Gastrocnemius medialis (tissue), 4 donors: ENCODE results near the gene IRF7. TPM values are rescaled to one million over a fixed set of nuclear protein-coding genes. Genes with fewer than 3 reads are reported as not detected.
A peak's percentile ranks its signal among the peaks of the same experiment; 100 is the strongest.
"Not testable (repeated sequence)": the region's sequence is repeated elsewhere in the genome, so short reads cannot be mapped to it uniquely, and the experiment has no call there.

ENCODE experiments used
- ATAC-seq, 2 donors: fragments of 150-250 bp; one replicate each; pipeline ENCODE4 v1.9.1; 2016
- DNase-seq, 2 donors: peaks; one replicate each; pipeline ENCODE4 v3.0.0-alpha.2; 2019
- H3K27ac ChIP-seq, 4 donors: fragments of 200-600 bp; sonication (generic); 1 replicate in 1 of 4; 2 replicates in 3 of 4; pipeline ENCODE4 v1.5.1; 2016 to 2018; ENCODE audit warnings: mild to moderate bottlenecking in 2 of 4, moderate library complexity in 1 of 4
- H3K27me3 ChIP-seq, 3 donors: fragments of 200-600 bp; sonication (generic) in 2 of 3; 1 replicate in 1 of 3; 2 replicates in 2 of 3; pipeline versions ENCODE4 v1.5.1 to v1.6.0; 2016 to 2019; ENCODE audit warnings: mild to moderate bottlenecking in 1 of 3, moderate library complexity in 1 of 3
- H3K36me3 ChIP-seq, 2 donors: fragments of 200-600 bp; sonication (generic) in 1 of 2; one replicate each; pipeline ENCODE4 v1.5.1; 2017 to 2018
- H3K4me1 ChIP-seq, 2 donors: fragments of 200-600 bp; sonication (generic) in 1 of 2; one replicate each; pipeline ENCODE4 v1.5.1; 2016 to 2017; ENCODE audit warnings: mild to moderate bottlenecking in 2 of 2
- H3K4me3 ChIP-seq, 4 donors: fragments of 200-600 bp; sonication (generic) in 3 of 4; 1 replicate in 1 of 4; 2 replicates in 3 of 4; pipeline ENCODE4 v1.5.1; 2016 to 2019; ENCODE audit warnings: mild to moderate bottlenecking in 2 of 4
- H3K9me3 ChIP-seq, 3 donors: fragments of 200-600 bp; sonication (generic) in 2 of 3; 1 replicate in 1 of 3; 2 replicates in 2 of 3; pipeline ENCODE4 v1.5.1; 2016 to 2019
- POLR2A ChIP-seq, 2 donors: fragments of 450-650 bp; IDR thresholded peaks; one replicate each; pipeline ENCODE4 v1.6.1; 2017; ENCODE audit warnings: antibody characterized with exemption in 2 of 2, mild to moderate bottlenecking in 2 of 2, moderate library complexity in 2 of 2
- in situ Hi-C, 4 donors: fragments of 200-750 bp; cut with MboI; loops; one replicate each; pipeline versions ENCODE4 v1.15.0 to v1.8.0; 2017; ENCODE audit warnings: low sequenced_read_pairs in 4 of 4
- intact Hi-C: fragments of 100-400 bp; cut with DNase I; formaldehyde crosslinking; loops from one replicate; pipeline ENCODE4 v1.15.1; 2023; ENCODE audit warnings: low total_unique reads
- total RNA-seq, 4 donors: library from RNA; depleted of rRNA; stranded (reverse); fragments of >200 nt; gene quantifications; one replicate each; pipeline versions ENCODE4 v1.1.0 to v1.2.3, GENCODE V29; 2016
- TF ChIP-seq, protein P1 (sequence below), 5 experiments: fragments of 450-650 bp in 3 of 5; fragments of 200-600 bp in 2 of 5; sonication (generic) in 2 of 5; IDR thresholded peaks in 4 of 5; conservative IDR thresholded peaks in 1 of 5; 1 replicate in 4 of 5; 2 replicates in 1 of 5; pipeline ENCODE4 v1.5.1; 2016 to 2019; ENCODE audit warnings: antibody characterized with exemption in 5 of 5, mild to moderate bottlenecking in 3 of 5, moderate library complexity in 3 of 5

IRF7 gene
- total RNA-seq, 4 donors from 2014 or later, result 15.5 to 37.1 (median 26.3) TPM

DNA sequence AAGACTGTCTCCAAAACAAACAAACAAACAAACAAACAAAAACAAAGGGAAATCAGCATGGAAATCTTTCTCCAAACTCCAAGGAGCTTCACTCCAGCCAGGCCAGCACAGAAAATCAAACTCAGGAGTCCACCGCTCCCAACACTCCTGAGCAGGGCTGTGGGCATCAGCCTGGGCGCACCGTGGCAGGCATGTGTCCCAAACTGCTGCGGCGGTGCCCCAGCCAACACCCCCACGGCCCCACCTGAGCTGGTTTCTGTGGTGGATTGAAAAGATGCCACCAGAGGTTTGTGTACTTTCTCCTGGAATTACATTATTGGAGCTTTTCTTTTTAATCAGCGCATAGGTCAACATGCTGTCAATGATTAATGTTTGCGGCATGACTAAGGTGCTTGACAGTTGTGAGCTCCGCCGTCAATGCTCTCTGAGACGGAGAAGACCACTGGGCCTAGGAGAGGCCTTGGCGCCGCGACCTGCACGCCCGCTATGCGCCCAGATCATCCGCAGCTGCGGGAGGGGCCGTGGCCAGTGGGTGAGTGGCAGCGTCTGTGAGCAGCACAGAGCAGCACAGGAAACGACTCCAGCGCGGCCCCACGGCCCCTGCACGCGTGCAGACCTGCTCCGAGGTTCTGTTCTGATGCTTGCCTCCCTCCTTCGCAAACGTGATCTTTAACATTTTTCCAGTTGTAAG is 39.4 kb upstream of the IRF7 start:
- TF ChIP-seq, protein P1, sequence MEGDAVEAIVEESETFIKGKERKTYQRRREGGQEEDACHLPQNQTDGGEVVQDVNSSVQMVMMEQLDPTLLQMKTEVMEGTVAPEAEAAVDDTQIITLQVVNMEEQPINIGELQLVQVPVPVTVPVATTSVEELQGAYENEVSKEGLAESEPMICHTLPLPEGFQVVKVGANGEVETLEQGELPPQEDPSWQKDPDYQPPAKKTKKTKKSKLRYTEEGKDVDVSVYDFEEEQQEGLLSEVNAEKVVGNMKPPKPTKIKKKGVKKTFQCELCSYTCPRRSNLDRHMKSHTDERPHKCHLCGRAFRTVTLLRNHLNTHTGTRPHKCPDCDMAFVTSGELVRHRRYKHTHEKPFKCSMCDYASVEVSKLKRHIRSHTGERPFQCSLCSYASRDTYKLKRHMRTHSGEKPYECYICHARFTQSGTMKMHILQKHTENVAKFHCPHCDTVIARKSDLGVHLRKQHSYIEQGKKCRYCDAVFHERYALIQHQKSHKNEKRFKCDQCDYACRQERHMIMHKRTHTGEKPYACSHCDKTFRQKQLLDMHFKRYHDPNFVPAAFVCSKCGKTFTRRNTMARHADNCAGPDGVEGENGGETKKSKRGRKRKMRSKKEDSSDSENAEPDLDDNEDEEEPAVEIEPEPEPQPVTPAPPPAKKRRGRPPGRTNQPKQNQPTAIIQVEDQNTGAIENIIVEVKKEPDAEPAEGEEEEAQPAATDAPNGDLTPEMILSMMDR (IDR thresholded peaks at IDR 0.05 in 4 of 5, conservative IDR thresholded peaks at IDR 0.05 in 1 of 5), result no peak
- no peak for TF ChIP-seq POLR2A (IDR thresholded peaks at IDR 0.05)
- in situ Hi-C loops, result no loop called here

DNA sequence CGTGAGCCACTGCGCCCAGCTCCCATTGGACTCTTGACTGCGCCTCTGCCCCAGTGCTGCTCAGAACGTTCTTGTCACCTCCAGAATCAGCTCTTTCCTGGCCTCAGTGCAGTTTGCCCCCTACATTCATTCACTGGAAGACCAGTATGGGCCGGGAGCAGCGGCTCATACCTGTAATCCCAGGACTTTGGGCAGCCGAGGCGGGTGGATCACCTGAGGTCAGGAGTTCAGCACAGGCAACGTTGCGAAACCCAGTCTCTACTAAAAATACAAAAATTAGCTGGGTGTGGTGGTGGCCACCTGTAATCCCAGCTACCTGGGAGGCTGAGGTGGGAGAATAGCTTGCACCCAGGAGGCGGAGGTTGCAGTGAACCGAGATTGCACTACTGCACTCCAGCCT is 38.7 kb upstream of the IRF7 start:
- in situ Hi-C loops, H3K4me1 ChIP-seq, H3K27me3 ChIP-seq, intact Hi-C loops, H3K9me3 ChIP-seq, H3K27ac ChIP-seq, H3K36me3 ChIP-seq, H3K4me3 ChIP-seq, DNase-seq: not testable (repeated sequence)
- ATAC-seq, result peak in 1 of 2 donors; percentile 11

More for the DNA sequence above, 39.4 kb upstream of the IRF7 start:
- Histone ChIP-seq H3K36me3 (peaks cover 0 to 5% of the 10 kb centered on the region in 2 donors), H3K27ac (no peak overlapping the region), H3K4me3 (no peak overlapping the region), H3K9me3 (no peaks in the 10 kb centered on the region), H3K4me1 (no peaks in the 10 kb centered on the region), H3K27me3 (no peaks in the 10 kb centered on the region)
- ATAC-seq (no peak), DNase-seq (no peak)
- intact Hi-C loops, result no loop called here

DNA sequence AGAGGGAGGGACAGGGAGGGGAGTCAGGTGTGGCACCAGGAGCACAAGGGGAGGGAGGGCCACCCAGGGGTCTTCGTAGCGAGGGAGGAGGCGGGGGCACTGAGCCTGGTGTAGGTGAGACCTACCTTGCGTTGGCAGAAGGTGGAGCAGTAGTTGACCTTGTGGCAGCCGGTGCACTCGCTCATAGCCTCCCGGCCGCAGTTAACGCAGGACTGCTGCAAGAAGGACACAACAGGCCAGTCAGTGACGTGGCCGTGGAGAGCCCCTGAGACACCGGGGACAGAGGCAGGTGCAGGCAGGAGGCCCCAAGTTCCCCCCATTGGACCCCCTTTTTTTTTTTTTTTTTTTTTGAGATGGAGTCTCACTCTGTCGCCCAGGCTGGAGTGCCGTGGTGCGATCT is 38.1 kb upstream of the IRF7 start:
- Histone ChIP-seq H3K4me3 (no peak overlapping the region), H3K36me3 (no peaks in the 10 kb centered on the region), H3K27me3 (no peaks in the 10 kb centered on the region), H3K4me1 (no peaks in the 10 kb centered on the region), H3K27ac (no peak overlapping the region), H3K9me3 (no peaks in the 10 kb centered on the region)
- intact Hi-C loops (no loop called here), in situ Hi-C loops (no loop called here)
- no peak for TF ChIP-seq POLR2A (IDR thresholded peaks at IDR 0.05)
- TF ChIP-seq, protein P1 (IDR thresholded peaks at IDR 0.05 in 4 of 5, conservative IDR thresholded peaks at IDR 0.05 in 1 of 5), result no peak
- ATAC-seq (no peak), DNase-seq (no peak)

DNA sequence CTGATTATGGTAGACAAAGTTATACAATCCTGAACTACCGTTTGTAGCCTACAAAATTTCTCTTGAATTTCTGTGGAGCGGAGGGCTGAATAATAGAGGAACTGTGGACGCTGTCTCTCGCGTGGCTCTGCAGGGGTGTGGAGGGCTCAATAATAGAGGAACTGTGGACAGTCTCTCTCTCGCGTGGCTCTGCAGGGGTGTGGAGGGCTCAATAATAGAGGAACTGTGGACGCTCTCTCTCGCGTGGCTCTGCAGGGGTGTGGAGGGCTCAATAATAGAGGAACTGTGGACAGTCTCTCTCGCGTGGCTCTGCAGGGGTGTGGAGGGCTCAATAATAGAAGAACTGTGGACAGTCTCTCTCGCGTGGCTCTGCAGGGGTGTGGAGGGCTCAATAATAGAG is 37.4 kb upstream of the IRF7 start:
- H3K36me3 ChIP-seq, in situ Hi-C loops, ATAC-seq, H3K4me1 ChIP-seq, H3K9me3 ChIP-seq, H3K27ac ChIP-seq, intact Hi-C loops, DNase-seq, H3K27me3 ChIP-seq, H3K4me3 ChIP-seq: not testable (repeated sequence)

DNA sequence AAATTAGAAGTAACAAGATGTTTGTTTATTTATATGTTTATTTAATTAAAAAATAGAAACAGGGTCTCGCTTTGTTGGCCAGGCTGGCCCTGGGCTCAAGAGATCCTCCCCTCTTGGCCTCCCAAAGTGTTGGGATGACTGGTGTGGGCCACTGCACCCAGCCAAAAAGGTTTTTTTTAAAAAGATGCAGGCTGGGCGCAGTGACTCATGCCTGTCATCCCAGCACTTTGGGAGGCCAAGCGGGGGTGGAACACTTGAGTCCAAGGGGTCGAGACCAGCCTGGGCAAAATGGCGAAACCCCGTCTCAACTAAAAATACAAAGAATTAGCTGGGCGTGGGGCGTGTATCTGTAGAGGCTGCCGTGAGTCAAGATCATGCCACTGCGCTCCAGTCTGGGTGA is 34.7 kb upstream of the IRF7 start:
- H3K36me3 ChIP-seq, result no peaks in the 10 kb centered on the region
- intact Hi-C loops, result no loop called here
- no peak for TF ChIP-seq POLR2A (IDR thresholded peaks at IDR 0.05)
- TF ChIP-seq, protein P1 (IDR thresholded peaks at IDR 0.05 in 4 of 5, conservative IDR thresholded peaks at IDR 0.05 in 1 of 5), result no peak
- no peaks in the 10 kb centered on the region for H3K4me1 ChIP-seq
- no peaks in the 10 kb centered on the region for H3K9me3 ChIP-seq
- no peaks in the 10 kb centered on the region for H3K27me3 ChIP-seq
- DNase-seq (no peak), ATAC-seq (no peak)
- H3K27ac ChIP-seq, result no peak overlapping the region
- H3K4me3 ChIP-seq, result no peak overlapping the region
- in situ Hi-C loops, result no loop called here

DNA sequence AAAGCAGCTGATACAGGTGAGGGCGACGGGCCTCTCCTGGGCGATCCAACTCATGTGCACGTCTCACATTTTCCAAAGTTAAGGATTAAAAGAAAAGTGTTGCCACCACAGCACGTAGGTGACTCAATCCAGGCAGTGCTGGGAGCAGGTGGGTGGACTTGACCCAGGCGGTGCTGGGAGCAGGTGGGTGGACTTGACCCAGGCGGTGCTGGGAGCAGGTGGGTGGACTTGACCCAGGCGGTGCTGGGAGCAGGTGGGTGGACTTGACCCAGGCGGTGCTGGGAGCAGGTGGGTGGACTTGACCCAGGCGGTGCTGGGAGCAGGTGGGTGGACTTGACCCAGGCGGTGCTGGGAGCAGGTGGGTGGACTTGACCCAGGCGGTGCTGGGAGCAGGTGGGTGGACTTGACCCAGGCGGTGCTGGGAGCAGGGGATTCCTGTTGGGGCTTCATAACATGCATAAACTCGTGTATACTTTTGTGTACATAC is 32.0 kb upstream of the IRF7 start:
- H3K4me3 ChIP-seq, H3K27ac ChIP-seq, H3K4me1 ChIP-seq, H3K9me3 ChIP-seq, in situ Hi-C loops, intact Hi-C loops, H3K36me3 ChIP-seq, ATAC-seq, H3K27me3 ChIP-seq, DNase-seq: not testable (repeated sequence)
